ENCODE data around the gene GALNS.

GALNS gene

DNA sequence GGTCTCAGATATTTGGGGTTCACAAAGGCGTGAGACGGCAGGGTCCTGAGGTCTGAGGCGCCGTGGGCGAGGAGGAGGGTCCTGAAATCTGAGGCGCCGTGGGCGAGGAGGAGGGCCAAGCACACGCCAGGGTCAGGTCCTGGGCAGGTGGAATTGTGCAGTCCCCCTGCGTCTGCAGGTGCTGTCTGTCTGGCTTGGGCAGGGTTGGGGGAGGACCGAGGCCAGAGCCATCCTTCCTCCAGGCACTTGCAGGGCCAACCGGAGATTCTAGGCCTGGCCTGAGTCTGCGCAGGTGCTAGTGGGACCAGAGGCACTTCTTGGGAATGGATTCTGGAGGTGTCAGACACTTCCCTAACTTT lies 42.6 kb downstream of the GALNS start:
- no peaks in the 10 kb centered on the region for H3K9me3 Mint-ChIP-seq
- H3K27ac Mint-ChIP-seq = peak overlapping the region in 2 of 3 experiments; percentile 38 to 50
- no peak for TF ChIP-seq CTCF (IDR thresholded peaks at IDR 0.05; ENCODE audit: unreplicated experiment in 3 of 3)
- no peaks in the 10 kb centered on the region for H3K4me1 Mint-ChIP-seq
- peaks cover 4% of the 10 kb centered on the region for H3K36me3 Mint-ChIP-seq (ENCODE audit: low read depth)
- no peaks in the 10 kb centered on the region for H3K27me3 Mint-ChIP-seq (ENCODE audit: low read depth)
- peak overlapping the region; percentile 49 to 75 (median 73) for H3K4me3 Mint-ChIP-seq

DNA sequence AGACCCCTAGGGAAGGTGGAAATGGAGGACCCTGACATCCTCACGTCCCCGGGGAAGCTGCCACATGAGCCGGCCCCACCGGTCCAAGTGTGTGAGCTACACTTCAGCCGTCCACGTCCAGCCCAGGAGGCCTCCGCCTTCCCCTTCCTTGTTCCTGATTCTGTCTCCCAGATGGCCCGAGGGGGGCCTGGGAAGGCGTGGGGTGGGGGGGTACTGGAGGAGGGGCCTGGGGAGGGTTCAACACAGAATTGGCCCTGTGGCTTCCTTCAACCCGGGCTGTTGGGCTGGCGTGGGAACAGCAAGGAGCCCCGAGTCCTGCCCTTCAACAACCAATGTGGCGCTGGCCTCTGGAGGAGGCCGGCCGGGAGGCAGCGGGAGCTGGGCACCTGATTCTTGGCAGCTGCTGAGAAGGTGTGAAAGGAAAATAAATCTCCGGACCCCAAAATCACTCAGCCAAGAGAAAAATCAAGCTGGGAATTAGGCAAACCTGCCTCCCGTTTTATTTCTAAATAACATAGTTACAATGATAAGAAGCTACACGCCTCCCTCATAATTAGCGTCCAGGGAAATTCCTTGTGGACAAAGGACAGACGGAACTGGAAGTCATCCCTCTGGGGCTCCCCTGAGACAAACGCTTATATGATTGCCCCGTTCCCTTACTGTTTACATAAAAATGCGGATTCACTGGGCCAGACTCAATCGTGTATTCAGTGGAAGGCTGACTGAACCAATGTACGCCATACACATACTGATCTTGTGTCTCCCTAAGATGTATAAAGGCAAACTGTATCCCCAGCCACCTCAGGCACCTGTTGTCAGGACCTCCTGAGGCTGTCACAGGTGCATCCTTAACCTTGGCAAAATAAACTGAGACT lies 43.2 kb downstream of the GALNS start:
- no peaks in the 10 kb centered on the region for H3K27me3 Mint-ChIP-seq (ENCODE audit: low read depth)
- H3K9me3 Mint-ChIP-seq = no peaks in the 10 kb centered on the region
- H3K4me1 Mint-ChIP-seq = no peaks in the 10 kb centered on the region
- peak overlapping the region; percentile 38 to 50 (median 42) for H3K27ac Mint-ChIP-seq
- peak overlapping the region; percentile 49 to 75 (median 73) for H3K4me3 Mint-ChIP-seq
- no peak for TF ChIP-seq CTCF (IDR thresholded peaks at IDR 0.05; ENCODE audit: unreplicated experiment in 3 of 3)
- H3K36me3 Mint-ChIP-seq (ENCODE audit: low read depth) = peaks cover 5% of the 10 kb centered on the region

GRCh38 chr16:88812513-88813268 lies 44.1 kb downstream of the GALNS start:
- H3K4me1 Mint-ChIP-seq = no peaks in the 10 kb centered on the region
- peak overlapping the region; percentile 47 to 82 (median 72) for H3K27ac Mint-ChIP-seq
- TF ChIP-seq CTCF (IDR thresholded peaks at IDR 0.05; ENCODE audit: unreplicated experiment in 3 of 3) = no peak
- H3K9me3 Mint-ChIP-seq = no peaks in the 10 kb centered on the region
- H3K27me3 Mint-ChIP-seq (ENCODE audit: low read depth) = no peaks in the 10 kb centered on the region
- peaks cover 5% of the 10 kb centered on the region for H3K36me3 Mint-ChIP-seq (ENCODE audit: low read depth)
- peak overlapping the region; percentile 80 to 84 (median 82) for H3K4me3 Mint-ChIP-seq

GRCh38 chr16:88811769-88812512 lies 44.8 kb downstream of the GALNS start, which contains the start of gene APRT:
APRT (minus strand) TSS chr16:88811928; CDS start chr16:88811899, 29 bp downstream.
- Mint-ChIP-seq H3K9me3 (no peaks in the 10 kb centered on the region), H3K27ac (peak within 1 kb of the TSS; percentile 80 to 99 (median 98)), H3K27me3 (ENCODE audit: low read depth) (no peaks in the 10 kb centered on the region), H3K4me3 (peak within 1 kb of the TSS; percentile 95), H3K4me1 (no peaks in the 10 kb centered on the region), H3K36me3 (ENCODE audit: low read depth) (peaks cover 5% of the 10 kb centered on the region)
- peak; percentile 38 to 57 (median 48) for TF ChIP-seq CTCF (IDR thresholded peaks at IDR 0.05; ENCODE audit: unreplicated experiment in 3 of 3)

- no peaks in the 10 kb centered on the region for H3K27me3 Mint-ChIP-seq (ENCODE audit: low read depth)
- H3K9me3 Mint-ChIP-seq = no peaks in the 10 kb centered on the region
Measured at GRCh38 chr16:88810912-88811768, 45.6 kb downstream of the GALNS start.

More at GRCh38 chr16:88810912-88811768, 45.6 kb downstream of the GALNS start:
- no peak for TF ChIP-seq CTCF (IDR thresholded peaks at IDR 0.05; ENCODE audit: unreplicated experiment in 3 of 3)
- peak overlapping the region; percentile 80 to 94 (median 94) for H3K27ac Mint-ChIP-seq
- peak overlapping the region; percentile 95 for H3K4me3 Mint-ChIP-seq
- H3K4me1 Mint-ChIP-seq = no peaks in the 10 kb centered on the region
- peaks cover 5% of the 10 kb centered on the region for H3K36me3 Mint-ChIP-seq (ENCODE audit: low read depth)
